ENCODE results near the gene KRT35.

KRT35 gene

DNA sequence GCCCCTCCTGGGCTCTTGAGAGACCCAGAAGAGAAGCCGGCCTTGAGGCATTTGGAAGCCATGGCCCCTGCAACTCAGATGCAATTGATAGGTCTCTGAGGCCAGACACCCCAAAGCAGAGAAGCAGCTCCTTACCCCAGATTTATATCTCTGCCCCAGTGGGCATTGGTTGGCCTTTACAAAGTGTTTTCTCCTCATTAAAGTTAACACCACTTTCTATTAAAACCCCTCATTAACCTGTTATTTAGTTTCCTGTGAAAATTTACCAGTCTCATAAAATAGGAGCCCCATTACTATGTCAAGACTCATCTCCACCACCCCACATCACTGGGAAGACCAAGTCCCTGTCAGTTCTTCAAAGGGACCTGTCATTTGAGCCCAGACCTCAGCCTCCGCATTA, at the start of gene KRT35:
Gene KRT35, minus strand, starts transcription at position 116 of the 400 bp plus-strand sequence. Its CDS starts 54 bp downstream, at position 62.
- no peak for DNase-seq (ENCODE audit: low spot score)

DNA sequence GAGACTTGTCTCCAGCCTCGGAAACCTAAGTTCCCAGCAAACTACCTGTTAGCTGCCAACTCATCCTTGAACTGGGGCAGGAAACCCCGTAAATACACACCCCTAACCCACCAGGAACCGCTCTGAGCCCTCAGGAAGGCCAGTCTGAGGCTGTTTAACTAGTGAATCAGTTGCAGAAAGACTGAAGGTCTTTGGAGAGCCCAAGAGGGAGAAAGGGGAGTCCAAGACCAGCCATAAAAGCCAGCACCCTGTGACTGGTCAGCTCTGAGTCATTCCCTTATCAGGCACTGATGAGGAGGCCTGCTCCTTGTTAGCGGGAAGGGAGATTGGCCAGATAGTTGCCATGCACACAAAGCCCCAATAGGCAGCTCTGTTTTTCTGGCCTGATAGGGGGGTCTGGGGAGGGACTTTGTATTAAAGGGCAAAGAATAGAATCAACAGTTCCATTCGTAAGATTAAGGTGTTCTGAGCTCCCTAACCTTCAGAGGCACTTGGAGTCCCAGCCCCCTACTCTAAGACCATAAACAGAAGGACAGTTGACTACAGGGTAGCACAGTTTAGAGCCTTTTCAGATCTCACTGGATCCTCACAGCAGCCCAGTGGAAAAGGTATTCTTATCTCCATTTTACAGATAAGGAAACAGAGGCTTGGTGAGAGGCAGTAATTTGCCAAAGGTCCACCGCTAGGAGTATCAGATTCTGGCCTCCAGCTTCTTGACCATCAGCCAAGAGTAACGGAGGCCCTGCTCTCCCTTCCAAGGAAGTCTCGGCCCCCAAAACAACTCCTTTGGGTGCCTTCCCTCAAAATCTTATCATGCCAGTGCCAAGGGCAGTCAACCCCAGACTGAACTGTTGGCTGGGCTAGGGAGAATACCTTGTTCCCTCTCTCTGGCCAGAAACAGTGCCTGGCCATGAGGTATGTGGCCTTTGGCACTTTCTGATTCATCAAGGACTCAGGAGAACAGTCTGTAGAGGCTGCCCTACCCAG, 49.4 kb upstream of the KRT35 start:
- DNase-seq (ENCODE audit: low spot score) = no peak

DNA sequence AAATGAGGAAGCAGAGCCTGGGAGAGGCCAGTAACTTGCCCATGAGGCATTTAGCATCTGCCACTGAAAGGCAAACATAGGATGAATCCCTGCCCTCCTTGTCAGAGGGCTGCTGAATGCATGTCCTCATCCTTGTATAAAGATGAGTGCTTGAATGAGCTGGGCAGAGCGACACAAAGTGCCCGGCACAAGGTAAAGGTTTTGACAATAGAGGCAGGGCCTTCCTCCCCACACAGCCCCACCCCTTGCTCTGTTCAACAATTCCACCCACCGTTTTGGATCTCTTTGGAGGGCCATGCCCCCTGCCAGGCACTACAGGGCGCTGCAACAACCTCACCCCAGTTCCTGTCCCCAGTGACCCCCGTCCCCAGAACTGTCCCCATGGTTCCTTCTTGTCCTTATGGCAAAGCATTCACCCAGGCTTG, 48.6 kb upstream of the KRT35 start:
- no peak for DNase-seq (ENCODE audit: low spot score)

DNA sequence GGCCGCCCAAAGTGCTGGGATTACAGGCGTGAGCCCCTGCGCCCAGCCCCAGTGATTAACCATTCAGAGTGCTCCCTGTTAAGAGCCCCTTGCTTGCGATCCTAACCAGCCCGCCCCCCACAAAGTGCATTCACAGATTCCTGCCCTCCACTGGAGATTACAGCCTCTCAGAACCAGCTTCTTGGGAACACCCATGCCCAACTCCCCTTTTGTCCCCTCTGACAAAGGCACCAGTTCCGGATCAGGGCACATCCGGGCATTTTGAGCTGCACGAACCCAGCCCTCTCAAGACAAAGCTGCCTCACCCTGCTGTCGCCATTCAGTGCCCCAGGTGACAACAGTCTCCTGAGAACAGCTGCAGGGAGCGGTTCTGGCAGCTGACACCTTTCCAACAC, 48.0 kb upstream of the KRT35 start:
- no peak for DNase-seq (ENCODE audit: low spot score)

DNA sequence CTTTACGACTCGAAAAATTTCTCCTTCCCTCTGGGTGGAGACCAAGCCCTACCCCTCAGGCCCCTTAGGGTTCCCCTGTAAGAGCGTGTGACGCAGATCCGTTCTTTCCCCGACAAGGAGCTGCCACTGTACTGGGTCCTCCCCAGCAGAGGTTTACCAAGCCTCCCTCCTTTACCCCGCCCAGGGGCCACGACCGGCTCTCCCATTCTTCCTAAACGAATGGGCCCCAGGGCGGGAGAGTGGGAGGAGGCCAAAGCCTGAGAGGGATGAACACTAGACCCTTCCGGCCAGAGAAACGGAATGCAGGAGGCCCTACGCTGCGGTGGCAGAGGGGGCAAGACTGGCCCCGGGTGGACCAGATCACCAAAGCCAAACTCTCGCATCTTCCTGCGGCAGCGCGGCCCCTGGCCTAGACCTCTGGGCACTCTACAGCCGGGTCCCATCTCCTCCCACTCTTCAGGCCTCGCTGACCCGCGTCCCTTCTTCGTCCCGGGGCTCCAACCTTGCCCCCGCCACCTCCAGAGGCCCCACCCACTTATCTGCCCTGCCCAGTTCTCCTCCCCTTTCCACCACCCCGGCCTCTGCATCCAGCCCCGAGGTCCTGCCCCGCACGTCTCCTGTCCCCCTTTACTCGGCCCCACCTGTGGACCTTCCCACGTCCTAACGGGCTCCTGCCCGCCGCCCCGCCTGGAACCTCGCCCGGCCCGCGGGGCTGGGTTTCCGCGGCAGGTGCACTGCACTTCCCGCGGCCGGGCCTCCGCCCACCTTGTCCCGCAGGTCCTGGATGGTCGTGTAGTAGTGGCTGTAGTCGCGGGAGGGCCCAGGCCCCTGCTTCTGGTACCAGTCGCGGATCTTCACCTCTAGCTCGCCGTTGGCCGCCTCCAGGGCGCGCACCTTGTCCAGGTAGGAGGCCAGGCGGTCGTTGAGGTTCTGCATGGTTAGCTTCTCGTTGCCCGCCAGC, 46.4 kb upstream of the KRT35 start:
- DNase-seq (ENCODE audit: low spot score) = no peak

DNA sequence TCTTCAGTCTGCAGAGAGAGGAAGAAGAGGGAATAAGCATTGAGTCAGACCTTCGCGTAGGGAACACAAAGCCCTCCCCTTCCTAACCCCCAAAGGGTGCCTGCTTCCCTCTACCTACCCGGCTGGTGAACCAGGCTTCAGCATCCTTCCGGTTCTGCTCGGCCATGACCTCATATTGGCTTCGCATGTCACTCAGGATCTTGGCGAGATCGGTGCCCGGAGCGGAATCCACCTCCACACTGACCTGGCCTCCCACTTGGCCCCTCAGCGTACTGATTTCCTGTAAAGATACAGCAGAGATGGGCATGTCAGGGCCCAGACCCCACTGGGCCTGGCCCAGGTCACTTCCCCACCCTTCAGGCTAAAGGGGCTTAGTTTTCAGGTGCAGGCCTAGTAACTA, 43.3 kb upstream of the KRT35 start:
- DNase-seq (ENCODE audit: low spot score) = no peak

DNA sequence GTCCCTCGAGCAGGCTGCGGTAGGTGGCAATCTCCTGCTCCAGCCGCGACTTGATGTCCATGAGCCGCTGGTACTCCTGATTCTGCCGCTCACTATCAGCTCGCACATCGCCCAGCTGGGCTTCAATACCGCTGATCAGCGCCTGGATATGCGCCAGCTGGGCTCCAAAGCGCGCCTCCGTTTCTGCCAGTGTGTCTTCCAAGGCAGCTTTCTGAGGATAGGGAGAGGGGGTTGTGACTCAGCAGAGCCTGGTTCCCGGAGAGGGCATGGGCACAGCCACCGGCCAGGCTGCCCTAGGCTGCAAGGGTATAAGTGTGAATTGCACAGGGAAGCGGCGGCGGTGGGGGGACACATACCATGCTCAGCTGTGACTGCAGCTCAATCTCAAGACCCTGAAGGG, 42.8 kb upstream of the KRT35 start:
- DNase-seq (ENCODE audit: low spot score) = no peak

DNA sequence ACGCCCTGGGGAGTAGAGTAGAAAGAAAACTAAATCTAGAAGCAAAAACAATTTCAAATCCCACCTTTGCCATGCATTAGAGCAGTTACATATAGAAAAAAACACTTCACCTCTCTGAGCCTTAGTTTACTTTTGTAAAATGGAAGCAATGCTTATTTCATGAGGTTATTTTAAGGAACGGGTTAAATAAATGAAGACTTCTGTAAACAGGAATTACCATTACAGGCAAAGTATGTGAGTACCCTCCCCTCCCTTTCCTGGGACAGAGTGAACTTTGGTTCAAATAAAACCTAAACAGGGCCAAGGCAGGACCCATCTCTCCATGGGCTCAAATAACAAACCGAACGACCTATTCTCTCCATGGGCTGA, 42.3 kb upstream of the KRT35 start:
- DNase-seq (ENCODE audit: low spot score) = no peak

DNA sequence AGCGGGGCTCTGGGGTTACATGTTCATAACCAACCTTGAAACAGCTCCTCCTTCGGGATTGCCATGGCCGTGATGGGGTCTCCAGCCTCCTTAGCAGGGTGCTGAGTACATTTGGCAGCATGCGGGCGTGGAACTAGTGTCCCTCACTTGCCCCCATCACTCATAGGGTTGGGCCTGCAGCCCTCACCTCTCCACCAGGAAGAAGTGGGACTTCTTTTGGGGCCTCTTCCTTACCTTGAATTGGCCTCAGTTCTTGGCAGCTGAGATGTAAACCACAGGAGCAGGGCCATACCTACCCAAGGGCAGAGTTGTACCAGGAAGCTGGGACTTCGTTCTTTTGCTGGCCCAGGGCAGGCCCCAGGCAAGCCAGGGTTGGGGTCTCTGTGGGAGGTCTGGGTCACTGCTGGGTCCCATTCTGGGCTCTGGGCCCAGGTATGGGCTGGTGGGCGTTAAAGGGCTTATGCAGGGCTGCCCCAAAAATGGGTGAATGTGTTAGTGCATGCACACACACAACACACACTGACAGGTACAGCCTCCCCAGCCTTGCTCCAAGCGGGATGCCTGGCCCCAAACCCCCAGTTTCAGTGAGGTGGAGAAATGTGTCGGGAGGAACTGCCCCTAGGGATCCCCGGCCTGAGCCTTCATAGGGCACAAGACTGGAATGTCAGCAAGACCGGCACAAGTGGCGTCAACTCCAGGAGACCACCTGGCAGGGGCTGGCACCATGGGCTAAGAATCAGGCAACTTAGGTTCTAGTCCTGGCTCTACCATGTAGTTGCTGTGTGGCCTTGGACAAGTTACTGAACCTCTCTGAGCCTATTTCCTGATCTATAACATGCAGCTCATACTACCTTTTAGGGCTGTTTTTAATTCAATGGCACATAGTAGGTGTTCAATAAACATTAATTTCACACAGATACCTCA, 41.6 kb upstream of the KRT35 start:
- no peak for DNase-seq (ENCODE audit: low spot score)

DNA sequence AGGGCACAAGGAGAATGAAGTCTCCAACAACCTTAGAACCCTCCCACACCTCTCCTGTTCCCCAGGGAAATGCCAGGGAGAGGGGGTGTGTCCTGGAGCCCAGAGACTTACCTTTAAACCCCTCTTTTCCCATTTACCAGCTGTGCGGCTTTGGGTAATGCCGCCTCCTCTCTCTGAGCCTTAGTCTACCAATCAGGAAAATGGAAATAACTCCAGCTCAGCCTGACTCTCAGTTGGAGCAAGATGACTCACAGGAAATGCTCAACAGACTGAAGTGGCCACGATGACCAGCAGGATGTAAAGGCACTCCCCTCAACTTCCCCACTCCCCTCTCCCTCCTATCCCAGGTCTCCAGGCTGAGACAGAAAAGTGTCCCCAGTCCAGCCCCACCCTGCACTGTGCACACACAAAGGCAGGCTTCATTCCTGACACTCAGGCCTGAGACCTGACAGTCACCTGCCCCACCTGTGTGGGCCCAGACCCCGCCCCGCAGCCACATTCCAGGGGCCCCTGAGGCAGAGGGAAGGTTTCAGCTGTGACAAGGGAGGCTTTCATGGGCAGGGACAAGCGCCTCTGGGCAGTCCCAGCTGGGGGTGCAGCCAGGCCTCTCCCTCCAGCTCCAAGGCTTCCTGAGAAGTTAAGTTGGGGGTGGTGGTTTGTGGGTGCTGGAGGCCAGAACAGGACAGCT, 40.8 kb upstream of the KRT35 start:
- no peak for DNase-seq (ENCODE audit: low spot score)

DNA sequence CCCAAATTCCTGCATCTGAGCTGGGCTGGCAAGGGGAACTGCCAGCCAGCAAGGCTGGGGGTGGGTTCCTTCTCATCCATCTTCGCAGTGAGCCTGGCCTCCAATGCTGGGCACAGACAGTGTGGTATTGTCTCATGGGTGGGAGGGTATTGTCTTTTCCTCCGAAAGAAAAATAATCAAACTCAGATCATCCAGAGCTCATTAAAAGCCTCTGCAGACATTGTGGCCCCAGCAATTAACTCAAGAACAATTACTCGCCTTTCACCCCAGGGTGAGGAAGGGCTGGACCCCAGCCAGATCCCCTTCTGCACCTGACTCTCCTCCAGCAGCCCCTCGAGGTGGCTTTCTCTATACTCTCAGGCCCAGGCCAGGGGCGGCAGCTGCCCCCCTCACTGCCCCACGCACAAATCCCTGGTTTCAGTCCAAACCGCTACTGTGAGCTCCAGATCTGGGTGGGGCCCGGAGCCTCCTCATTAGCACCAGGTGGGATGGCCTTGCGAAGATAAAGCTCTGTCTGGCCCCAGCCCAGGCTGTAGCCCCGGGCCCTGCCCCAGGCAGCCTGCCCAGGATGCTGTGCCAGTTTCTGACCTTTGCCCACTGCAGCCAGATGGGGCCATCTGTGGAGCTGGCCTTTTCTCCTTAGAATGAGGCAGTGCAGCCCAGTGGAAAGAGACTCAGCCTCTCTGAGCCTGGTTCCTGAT, 40.0 kb upstream of the KRT35 start:
- DNase-seq (ENCODE audit: low spot score) = no peak

DNA sequence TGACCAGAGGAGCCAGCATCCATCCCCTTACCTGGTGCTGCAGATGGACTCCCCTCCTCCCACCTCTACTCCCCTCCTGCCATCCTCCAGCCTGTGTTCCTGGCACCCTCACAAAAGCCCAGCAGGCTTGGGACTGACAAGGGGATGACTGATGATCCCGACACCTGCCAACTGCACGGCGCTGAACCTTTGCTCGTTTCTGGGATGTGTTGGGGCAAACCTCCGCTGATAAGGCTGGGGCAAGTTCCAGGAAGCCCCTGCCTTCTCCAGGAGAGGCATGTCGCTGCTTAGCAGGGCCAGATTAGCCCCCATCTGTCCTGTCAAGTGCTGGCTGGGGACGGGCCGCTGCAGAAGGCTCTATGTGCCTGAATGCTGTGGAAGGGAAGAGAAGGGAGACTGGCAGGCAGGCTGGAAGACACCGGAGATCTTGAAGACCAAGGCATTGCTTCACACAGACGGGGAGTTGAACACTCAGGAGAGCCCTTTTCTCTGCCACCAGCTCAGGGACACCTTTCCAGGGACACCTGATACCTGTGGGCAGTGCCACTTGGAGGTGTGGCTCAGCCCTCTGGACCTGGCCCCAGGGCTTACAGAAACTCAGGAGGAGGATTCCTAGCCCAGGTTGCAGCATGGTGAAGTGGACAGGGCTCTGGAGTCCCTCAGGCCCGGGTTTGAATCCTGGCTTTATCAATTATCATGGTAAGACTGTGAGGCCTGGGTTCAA, 38.7 kb upstream of the KRT35 start:
- DNase-seq (ENCODE audit: low spot score) = no peak

DNA sequence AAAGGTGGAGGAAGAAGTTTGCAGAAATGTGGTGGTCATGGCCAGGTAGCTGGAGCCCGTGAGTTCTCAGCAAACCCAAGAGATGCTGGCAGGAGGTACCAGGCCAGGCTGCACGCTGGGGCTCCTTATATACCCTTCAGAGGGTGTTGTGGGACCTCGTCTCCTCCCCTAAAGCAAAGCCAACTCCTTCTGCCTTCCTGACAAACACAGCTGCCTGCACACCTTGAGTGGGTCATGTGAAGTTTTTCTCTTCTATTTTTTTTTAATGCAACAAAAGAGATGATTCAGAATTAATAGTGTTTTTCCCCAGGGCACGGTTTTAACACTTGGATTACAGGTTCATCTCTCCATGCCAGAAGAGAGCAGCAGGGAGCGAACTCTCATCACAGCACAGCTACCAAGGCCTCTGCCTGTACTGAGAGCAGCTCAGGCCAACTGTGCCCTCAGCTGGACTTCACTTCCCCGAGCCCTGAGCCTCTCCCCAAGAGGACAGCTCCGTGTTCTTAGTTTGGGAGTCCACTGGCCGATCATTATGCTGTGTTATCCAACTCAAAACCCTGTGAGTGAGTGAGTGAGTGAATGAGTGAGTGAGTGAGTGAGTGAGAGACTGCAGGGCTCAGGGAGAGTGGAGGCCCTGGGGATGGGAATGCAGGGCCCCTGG, 38.0 kb upstream of the KRT35 start, which contains the start of gene KRT15:
Gene KRT15, minus strand, starts transcription at position 102 of the 661 bp plus-strand sequence. Its CDS starts 63 bp downstream, at position 39.
- no peak for DNase-seq (ENCODE audit: low spot score)

DNA sequence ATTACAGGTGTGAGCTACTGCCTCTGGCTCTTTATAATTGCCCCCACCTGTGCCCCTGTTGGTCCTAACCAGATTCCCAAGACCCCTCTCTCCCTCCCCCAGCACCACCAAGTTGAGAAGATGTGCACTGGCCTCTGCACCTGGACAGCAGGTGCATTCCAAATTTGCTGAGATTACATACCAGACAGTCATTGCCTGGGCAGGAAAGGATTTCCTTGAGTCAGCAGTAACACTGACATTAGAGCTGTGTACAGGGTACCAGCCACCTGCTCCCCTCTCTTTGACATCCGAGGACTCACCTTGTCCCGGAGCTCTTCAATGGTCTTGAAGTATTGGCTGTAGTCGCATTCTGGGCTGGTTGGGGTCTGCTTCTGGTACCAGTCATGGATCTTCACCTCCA, 37.1 kb upstream of the KRT35 start:
- no peak for DNase-seq (ENCODE audit: low spot score)

DNA sequence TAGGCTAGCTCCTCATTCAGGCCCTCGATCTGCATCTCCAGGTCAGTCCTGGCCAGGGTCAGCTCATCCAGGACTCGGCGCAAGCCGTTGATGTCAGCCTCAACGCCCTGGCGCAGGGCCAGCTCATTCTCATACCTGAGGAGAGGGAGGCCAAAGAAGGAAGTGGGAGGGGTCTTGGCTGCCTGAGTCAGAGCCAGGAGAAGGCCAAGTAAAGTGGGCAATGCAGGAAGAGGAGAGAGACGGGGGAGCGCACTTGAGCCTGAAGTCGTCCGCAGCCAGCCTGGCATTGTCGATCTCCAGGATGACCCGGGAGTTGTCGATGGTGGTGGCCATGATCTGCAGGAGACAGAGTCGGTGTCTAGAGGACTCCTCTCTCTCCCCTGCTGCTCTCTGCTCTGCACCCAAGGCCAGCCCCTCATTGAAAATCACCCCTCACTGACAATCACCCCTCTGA, 35.9 kb upstream of the KRT35 start:
- no peak for DNase-seq (ENCODE audit: low spot score)

DNA sequence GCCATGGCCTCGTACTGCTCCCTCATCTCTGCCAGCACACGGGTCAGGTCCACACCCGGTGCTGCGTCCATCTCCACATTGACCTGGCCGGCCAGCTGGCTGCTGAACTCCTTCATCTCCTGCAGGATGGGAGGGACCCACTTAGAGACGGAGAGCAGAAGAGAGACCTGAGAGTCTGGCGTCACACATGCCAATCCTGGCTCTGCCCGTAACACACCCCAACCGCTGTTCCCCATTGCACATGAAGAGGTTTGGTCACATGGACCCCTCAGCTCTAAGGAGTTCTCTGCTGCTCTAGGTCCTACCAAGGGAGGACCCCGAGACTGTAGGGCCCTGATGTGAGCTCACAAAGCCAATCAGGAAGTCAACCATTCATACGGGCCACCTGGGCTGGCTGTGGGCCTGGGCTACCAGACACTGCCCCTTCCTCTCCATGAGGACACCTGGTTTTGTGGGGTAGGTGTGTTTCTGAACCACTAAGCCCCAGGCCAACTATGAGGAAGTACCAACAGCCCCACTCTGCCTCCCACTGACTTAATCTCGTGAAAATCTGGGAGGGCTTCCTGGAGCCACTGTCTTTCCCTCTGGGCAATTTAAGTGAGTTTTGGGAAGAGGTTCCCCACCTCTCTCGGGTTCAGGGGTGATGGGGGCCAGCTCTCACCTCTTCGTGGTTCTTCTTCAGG, 35.3 kb upstream of the KRT35 start:
- DNase-seq (ENCODE audit: low spot score) = no peak

DNA sequence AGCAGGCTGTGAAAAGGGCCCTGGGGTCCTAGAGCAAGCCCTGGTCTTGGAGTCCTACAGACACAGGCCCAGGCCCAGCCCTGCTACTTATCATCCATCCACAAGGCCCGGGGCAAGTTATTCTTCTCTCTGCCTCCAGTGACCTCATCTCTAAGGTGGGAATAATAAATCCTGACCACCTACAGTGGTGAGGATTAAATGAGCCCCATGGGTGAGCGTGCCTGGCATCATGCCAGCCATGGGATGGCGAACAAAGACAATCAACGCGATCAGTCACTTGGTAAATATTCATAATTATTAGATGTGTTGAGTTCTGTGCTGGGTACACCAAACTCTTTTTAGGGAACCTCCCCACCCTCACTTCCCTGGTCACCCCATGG, 32.2 kb upstream of the KRT35 start:
- DNase-seq (ENCODE audit: low spot score) = no peak

DNA sequence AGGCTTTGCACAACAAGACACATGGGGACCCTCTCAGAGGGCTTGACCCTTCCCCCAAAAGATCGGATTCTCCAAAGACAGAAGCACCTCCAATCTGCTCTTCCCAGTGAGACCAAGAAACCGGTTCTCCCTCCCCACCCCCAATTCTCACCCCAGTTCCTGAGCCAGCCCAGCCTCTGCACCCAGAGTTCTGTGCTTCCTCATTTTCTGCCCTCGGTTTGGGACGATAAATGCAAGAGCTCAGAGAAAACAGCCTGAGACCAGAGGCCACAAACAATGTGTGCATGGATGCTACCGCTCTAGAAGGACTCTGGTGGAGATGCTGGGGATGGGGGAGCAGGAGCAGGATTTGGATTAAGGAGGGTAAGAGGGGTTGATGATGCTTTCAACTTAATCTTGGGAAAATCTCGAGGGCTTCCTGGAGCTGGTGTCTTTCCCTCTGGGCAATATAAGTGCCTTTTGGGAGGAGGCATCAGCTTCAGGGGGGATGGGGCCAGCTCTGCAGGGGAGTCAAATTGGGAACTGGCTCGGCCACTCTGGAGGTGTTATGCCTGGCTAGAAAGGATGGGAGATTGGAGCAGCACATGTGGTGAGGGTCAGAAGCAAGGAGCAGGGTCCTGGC, 31.7 kb upstream of the KRT35 start:
- no peak for DNase-seq (ENCODE audit: low spot score)

Data from hematopoietic multipotent progenitor cell treated with erythropoietin and hydrocortisone succinate and interleukin-3 and kit ligand, for 17 days (in vitro differentiated cells).